SKM-1 (cell line): Measurements from ENCODE around the gene APLP2.
"Not testable (repeated sequence)": the region's sequence is repeated elsewhere in the genome, so short reads cannot be mapped to it uniquely, and the experiment has no call there.

Experiments used
- DNase-seq: peaks from one replicate; lab custom pipeline; 2025; ENCODE audit not compliant: unreplicated experiment; lab: John Stamatoyannopoulos, UW

Gene APLP2

GRCh38 chr11:130069659-130070108 lies at the start of gene APLP2:
Gene APLP2 (plus strand): TSS chr11:130069894. CDS start chr11:130069978, 84 bp downstream.
- peak; percentile 96 for DNase-seq

GRCh38 chr11:130020323-130020722 lies 49.4 kb upstream of the APLP2 start:
- DNase-seq, result no peak

GRCh38 chr11:130021606-130022005 lies 48.1 kb upstream of the APLP2 start:
- not testable (repeated sequence) for DNase-seq

GRCh38 chr11:130022799-130023198 lies 46.9 kb upstream of the APLP2 start:
- DNase-seq, result no peak

GRCh38 chr11:130023204-130023603 lies 46.5 kb upstream of the APLP2 start:
- no peak for DNase-seq

GRCh38 chr11:130024361-130024760 lies 45.3 kb upstream of the APLP2 start:
- no peak for DNase-seq

GRCh38 chr11:130025371-130025770 lies 44.3 kb upstream of the APLP2 start:
- no peak for DNase-seq

- no peak for DNase-seq
These were observed 40.6 kb upstream of the APLP2 start for GRCh38 chr11:130029137-130029536.

- no peak for DNase-seq
These were observed 38.6 kb upstream of the APLP2 start for GRCh38 chr11:130031056-130031455.

- no peak for DNase-seq
These were observed 37.7 kb upstream of the APLP2 start for GRCh38 chr11:130031945-130032344.

- no peak for DNase-seq
These were observed 36.8 kb upstream of the APLP2 start for GRCh38 chr11:130032931-130033330.

GRCh38 chr11:130034236-130034635 lies 35.5 kb upstream of the APLP2 start:
- no peak for DNase-seq

- no peak for DNase-seq
These were observed 32.6 kb upstream of the APLP2 start for GRCh38 chr11:130037058-130037457.

- DNase-seq, result no peak
These were observed 31.7 kb upstream of the APLP2 start for GRCh38 chr11:130037881-130038585.

GRCh38 chr11:130040281-130040940 lies 29.3 kb upstream of the APLP2 start:
- no peak for DNase-seq

- DNase-seq, result no peak
These were observed 27.6 kb upstream of the APLP2 start for GRCh38 chr11:130042093-130042591.

GRCh38 chr11:130043575-130043974 lies 26.1 kb upstream of the APLP2 start:
- peak; percentile 39 for DNase-seq

GRCh38 chr11:130047141-130047540 lies 22.6 kb upstream of the APLP2 start:
- no peak for DNase-seq

- peak; percentile 59 for DNase-seq
These were observed 20.3 kb upstream of the APLP2 start for GRCh38 chr11:130049328-130049771.

GRCh38 chr11:130050257-130050656 lies 19.4 kb upstream of the APLP2 start:
- no peak for DNase-seq

GRCh38 chr11:130051082-130051481 lies 18.6 kb upstream of the APLP2 start:
- DNase-seq, result peak; percentile 85

- DNase-seq, result no peak
These were observed 17.1 kb upstream of the APLP2 start for GRCh38 chr11:130052567-130052966.
